Choroid plexus epithelial cell (primary cell): Measurements from ENCODE around the gene YAE1.

Source experiments
- DNase-seq: peaks from one replicate; pipeline ENCODE4 v3.0.0-alpha.2; 2010; ENCODE audit warnings: low read depth
- H3K4me3 ChIP-seq: 2 replicates; pipeline ENCODE4 v1.5.1; 2011; ENCODE audit warnings: low read depth, mild to moderate bottlenecking, control low read depth, low read length, moderate library complexity
- TF ChIP-seq, protein P1 (sequence below): conservative IDR thresholded peaks from 2 replicates; pipeline ENCODE4 v1.5.1; 2011; ENCODE audit warnings: low read depth, mild to moderate bottlenecking, control low read depth, inconsistent platforms, low read length, moderate library complexity

YAE1 gene

DNA sequence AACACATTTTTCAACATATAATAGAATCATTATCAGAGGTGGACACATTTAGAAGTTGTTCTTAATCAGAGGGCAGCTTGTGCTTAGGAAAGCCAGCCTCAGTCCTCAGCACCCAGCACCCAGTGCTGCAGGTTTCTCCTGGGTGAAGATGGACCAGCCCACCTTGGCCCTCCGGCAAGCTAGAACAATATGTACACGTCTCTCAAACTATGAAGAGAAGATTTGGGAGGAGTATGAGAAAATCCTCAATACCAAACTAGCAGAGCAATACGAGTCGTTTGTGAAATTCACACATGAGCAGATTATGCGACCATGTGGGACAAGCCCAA lies 43.7 kb downstream of the YAE1 start:
- H3K4me3 ChIP-seq: peak overlapping the region; percentile 62
- DNase-seq: no peak
- TF ChIP-seq, protein P1, sequence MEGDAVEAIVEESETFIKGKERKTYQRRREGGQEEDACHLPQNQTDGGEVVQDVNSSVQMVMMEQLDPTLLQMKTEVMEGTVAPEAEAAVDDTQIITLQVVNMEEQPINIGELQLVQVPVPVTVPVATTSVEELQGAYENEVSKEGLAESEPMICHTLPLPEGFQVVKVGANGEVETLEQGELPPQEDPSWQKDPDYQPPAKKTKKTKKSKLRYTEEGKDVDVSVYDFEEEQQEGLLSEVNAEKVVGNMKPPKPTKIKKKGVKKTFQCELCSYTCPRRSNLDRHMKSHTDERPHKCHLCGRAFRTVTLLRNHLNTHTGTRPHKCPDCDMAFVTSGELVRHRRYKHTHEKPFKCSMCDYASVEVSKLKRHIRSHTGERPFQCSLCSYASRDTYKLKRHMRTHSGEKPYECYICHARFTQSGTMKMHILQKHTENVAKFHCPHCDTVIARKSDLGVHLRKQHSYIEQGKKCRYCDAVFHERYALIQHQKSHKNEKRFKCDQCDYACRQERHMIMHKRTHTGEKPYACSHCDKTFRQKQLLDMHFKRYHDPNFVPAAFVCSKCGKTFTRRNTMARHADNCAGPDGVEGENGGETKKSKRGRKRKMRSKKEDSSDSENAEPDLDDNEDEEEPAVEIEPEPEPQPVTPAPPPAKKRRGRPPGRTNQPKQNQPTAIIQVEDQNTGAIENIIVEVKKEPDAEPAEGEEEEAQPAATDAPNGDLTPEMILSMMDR: no peak

DNA sequence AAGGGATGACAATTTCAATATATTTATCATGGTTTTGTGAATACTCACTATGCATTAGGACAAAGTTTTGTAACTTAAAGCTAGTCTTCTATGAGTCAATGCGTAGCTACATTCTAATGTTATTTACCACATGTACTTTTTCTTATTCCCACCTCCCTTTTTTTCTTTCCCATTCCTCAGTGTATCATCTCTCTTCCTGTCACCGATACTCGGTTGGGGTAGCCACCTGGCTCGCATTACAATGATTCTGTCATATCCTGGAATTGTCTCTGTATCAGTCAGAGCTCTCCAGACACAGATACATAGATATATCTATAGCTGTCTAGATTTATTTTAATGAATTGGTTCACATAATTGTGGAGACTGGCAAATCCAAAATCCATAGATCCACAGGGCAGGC lies 47.4 kb downstream of the YAE1 start:
- DNase-seq: no peak
- no peak overlapping the region for H3K4me3 ChIP-seq
- TF ChIP-seq, protein P1: no peak

DNA sequence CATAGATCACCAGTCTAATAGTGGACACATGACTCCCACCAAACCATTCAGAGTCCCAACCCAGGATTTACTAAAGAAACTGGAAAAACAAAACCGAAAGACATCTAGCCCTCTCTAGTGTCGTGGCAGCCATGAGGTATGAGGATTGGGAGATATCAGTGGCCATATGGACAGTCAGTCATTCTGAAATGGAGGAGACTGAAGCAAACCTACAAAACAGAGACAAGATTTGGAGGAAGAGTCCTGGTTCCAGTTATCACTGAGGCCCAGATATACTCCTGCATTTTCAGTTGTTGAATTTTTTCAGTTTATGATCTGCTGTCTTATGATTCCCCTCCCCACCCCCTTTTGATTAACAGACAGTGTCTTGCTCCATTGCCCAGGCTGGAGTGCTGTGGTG lies 48.1 kb downstream of the YAE1 start:
- DNase-seq: no peak
- H3K4me3 ChIP-seq: no peak overlapping the region
- TF ChIP-seq, protein P1: no peak

DNA sequence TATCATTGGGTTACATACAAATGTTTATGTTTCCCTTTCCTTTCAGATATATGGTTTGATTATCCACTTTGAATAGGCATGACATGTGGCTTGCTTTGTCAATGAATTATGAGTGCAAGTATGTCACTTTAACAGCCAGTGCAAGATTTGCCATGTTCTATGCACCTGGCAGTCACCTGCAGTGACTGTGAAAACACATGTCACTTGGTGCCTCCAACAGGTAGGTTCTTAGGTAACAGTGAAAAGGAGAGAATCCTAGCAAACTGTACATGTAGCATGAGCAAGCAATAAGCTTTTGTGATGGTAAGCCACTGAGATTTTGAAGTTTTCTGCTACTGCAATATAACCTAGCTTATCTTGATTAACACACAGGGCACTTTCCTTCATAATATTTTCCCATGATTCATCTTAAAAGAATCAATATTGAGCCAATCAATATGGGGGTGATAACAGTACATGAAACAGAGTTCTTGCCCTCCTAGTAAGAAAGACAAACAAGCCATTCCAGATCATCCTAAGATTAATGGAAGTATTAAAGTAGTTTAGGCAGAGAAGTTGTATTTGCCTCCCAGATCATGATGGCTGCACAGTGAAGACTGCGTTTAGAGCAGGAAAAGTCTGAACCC lies 49.3 kb downstream of the YAE1 start:
- TF ChIP-seq, protein P1: no peak
- no peak for DNase-seq
- no peak overlapping the region for H3K4me3 ChIP-seq

DNA sequence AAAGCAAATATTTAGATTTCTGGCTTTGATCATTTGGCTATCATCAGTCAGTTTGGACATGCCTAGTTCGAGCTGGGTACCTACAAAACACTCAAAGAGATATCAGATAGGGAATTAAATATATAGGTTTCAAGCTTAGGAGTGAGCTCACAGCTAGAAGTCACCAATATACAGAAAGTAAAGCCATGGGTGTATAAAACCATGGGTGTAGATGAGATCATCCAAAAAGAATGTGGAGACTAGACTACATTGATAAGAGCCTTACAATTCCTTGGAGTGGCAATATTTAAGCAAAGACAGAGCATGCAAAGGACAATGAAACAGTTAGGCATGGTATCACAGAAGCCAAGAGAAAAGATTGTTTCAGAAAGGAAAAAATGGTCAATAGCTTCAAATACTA lies 49.9 kb downstream of the YAE1 start:
- DNase-seq: peak; percentile 66
- TF ChIP-seq, protein P1: no peak
- H3K4me3 ChIP-seq: no peak overlapping the region

DNA sequence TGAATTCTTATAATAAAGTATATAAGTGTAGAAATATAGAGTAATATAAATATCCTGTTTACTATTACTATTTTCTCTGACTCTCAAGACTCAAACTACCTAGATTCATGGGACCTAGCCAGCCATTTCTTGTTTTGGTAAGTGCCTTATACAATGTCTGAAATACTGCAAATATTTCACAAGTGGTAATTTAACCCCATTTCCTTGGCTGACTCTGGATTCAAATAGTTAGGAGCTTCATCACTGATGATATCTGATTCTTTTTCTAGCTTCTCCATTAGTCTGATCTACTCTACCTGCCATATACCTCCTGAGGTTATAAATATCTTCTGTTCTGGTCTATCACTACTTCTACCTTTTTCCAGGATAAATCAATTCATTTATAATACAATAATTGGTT lies 50.8 kb downstream of the YAE1 start:
- TF ChIP-seq, protein P1: no peak
- DNase-seq: peak; percentile 65
- no peak overlapping the region for H3K4me3 ChIP-seq

DNA sequence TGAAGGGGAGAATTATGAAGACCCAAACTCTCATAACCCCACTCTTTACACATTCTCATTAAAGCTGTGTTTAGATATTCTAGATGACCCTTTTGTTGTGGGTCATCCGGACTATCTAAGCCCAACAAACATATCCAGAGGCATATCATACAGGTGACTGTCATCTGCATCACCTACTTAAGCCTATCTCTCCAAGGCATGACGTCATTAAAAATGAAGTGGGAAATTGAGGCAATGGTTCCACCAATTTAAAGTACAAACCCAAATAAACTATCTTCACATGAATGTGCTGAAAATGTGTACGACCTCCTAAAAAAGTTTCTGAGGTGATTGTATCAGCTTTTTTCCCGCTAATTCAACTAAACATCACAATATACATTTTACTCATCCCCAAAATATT lies 52.7 kb downstream of the YAE1 start:
- DNase-seq: no peak
- TF ChIP-seq, protein P1: no peak

More for the DNA sequence above, 52.7 kb downstream of the YAE1 start:
- H3K4me3 ChIP-seq: no peak overlapping the region
